Epithelial cell of prostate (primary cell): Measurements from ENCODE around the gene BAG2.

Experiments
- DNase-seq: peaks from one replicate; pipeline ENCODE4 v3.0.0-alpha.2; 2011; ENCODE audit warnings: low read depth, low spot score
- H3K27ac ChIP-seq: fragments of 450-650 bp; 2 replicates; pipeline ENCODE4 v1.5.1; 2017; ENCODE audit warnings: mild to moderate bottlenecking

Gene BAG2

DNA sequence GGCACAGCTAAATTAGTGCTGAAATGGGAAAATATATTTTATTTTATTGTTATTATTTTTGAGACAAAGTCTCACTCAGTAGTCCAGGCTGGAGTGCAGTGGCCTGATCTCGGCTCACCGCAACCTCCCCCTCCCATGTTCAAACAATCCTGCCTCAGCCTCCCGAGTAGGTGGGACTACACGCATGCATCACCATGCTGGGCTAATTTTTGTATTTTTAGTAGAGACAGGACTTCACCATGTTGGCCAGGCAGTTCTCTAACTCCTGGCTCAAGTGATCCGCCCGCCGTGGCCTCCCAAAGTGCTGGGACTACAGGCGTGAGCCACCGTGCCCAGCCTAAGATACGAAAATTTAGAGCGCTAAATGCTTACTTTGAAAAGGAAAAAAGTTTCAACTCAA lies 45.1 kb downstream of the BAG2 start:
- H3K27ac ChIP-seq: no peak overlapping the region
- DNase-seq: no peak

DNA sequence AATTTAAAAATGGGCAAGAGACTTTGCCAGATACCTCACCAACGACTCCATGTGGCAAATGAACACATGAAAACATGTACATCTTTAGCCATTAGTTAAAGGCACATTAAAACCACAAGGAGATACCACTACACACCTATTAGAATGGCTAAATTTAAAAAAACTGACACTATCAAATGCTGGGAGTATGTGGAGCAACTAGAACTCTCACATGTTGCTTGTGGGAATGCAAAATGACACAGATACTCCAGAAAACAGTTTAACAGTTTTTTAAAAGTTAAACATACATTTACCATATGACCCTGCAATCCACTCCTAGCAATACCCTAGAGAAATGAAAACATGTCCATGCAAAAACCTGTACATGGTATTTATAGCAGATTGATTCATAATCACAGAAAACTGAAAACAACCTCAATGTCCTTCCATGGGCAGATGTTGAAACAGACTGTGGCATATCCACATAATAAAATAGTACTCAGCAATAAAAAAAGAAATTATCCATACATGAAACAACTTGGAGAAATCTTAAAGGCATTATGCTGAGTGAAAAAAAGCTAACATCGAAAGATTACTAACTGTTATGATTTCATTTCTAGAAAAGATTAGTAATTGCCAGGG lies 48.1 kb downstream of the BAG2 start:
- H3K27ac ChIP-seq: no peak overlapping the region
- no peak for DNase-seq

DNA sequence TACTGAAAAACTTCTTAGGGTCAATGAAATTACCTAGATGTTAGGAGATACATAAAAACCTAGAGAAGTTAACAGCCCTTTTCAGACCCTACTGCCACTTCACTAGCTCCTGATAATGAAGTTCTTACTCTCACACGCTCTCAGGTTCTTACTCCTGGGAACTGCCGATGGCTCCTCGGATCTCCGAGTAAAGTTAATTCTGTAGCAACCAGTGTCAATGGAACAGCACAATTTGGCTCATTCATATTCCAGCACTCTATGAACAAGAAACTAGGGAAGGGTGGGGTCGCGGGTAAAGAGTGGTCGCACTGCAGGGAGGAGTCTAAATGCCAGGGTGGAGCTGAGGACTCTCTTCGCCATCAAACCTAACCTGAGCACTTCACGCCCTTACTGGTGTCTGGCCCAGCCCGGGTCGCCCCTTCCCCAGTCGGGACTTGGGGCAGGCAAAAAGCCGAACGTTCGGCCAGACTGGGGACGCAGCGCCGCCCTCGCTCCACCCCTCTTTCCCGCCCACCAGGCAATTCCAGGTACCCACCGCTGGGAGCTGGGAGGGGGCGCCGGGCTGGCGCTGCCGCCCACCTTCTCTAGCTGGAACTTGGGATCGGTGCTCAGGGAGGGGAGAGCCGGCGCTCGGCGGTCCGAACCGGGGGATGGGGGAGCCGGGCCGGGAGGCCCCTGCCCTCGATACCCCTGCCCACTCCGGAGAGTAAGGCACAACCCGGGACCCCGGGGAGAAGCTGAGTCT lies 49.2 kb downstream of the BAG2 start:
- DNase-seq: no peak
- peak overlapping the region; percentile 73 for H3K27ac ChIP-seq

DNA sequence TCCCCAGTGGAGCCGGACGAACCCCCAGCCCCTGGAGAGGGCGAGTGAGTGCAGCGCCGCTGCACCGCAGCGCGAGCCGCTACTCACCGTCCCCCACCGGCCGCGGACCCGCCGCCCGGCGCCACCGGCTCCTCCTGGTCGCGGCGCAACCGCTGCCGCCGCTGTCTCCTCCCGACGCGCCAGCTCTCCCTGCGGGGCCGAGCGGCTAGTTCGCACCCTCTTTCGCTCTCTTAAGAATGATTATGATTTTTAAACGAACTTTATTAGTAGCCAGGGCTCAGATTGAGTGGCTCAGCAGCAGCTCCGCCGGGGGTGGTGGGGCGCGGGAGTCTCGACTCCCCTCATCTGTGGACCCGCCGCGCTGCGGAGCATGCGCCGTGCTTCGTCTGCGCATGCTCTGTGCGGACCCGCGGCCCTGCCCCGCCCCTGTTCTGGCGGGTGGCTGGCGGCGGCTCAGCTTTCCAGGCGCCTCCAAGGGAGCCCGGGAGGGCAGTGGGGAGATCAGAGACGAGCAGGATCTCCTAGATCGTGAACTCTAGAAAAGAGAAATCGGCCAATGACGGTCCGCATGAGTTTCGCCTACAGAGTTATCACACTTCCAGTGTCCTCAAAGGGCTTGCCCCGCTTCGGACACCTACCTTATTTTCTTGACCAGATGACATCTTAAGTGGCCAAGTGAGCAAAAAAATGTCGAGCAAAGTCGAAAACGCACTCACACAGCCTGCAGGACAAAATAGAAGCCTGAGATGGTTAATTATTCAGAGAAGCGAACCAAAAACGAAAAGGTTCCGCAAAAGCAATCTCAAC lies 50.0 kb downstream of the BAG2 start, which contains the start of gene RAB23:
RAB23 (minus strand) TSS at position 372 of the 807 bp plus-strand sequence. CDS start 11,927 bp downstream, outside the sequence.
- DNase-seq: no peak
- peak within 1 kb of the TSS; percentile 73 for H3K27ac ChIP-seq

GRCh38 chr6:57222743-57223077 lies 50.6 kb downstream of the BAG2 start:
- peak overlapping the region; percentile 73 for H3K27ac ChIP-seq
- no peak for DNase-seq

DNA sequence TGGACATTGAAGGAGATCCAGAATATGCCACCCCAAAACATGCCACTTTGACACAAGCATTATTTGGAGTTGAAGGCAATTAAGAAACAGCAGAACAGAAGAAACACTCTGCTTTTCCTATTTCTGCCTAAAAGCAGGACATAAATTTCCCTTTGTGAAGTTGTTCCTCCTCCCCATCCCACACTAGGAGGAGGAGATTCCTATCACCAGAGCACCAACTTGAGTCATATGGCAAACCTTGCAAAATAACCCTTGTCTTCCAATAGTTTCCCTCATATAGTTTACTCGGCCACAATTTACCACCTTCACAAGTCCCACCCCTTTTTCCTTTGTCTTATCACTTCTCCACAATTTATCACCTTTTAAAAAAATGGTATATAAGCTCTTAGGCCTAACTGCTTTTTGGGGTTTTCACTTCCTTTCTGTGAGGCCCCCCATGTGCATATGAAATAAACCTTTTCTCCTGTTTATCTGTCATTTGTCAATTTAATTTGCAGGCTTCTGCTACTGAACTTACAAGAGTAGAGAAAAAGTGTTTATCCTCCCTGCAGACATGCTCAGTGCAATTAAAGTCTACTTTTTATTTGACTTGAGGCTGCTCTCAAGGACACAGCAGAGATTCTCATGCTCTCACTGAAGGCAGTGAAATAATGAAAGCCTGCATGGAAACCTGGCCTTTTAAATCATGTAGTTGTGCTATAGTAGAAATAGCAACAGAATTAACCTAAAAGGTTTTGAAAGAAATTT lies 52.8 kb downstream of the BAG2 start:
- no peak overlapping the region for H3K27ac ChIP-seq
- DNase-seq: no peak

GRCh38 chr6:57226221-57226620 lies 54.1 kb downstream of the BAG2 start:
- DNase-seq: no peak
- no peak overlapping the region for H3K27ac ChIP-seq
